GM23248 (cell line): Measurements from ENCODE around the gene FBXL22.

Source experiments
- EZH2 ChIP-seq: fragments of 200-600 bp; sonication (generic); IDR thresholded peaks from 2 replicates; pipeline ENCODE4 v1.6.1; 2018; ENCODE audit warnings: antibody characterized with exemption, mild to moderate bottlenecking; ENCODE audit not compliant: insufficient read depth, poor library complexity, severe bottlenecking
- EZH2phosphoT487 ChIP-seq: fragments of 200-600 bp; sonication (generic); IDR thresholded peaks from 2 replicates; pipeline ENCODE4 v1.6.1; 2018; ENCODE audit warnings: antibody characterized with exemption, moderate library complexity, mild to moderate bottlenecking, low read depth; ENCODE audit not compliant: insufficient read depth

GRCh38 chr15:63586790-63587189 is 10.4 kb upstream of the FBXL22 start:
- no peak for TF ChIP-seq EZH2phosphoT487
- no peak for TF ChIP-seq EZH2
